Caco-2 (cell line): ENCODE data around the gene CD300A. TPM values are rescaled to one million over a fixed set of nuclear protein-coding genes. Genes with fewer than 3 reads are reported as not detected.

Experiments used
- BruUV-seq: library from RNA; stranded (reverse); fragments of 400-500 nt; replicated peaks from 2 replicates; lab custom pipeline; 2021; lab: Mats Ljungman, UMichigan
- CTCF ChIA-PET: fragments of 300-600 bp; sonication (Branson Sonifier 250); formaldehyde crosslinking; loops from one replicate; lab custom pipeline; 2022; ENCODE audit warnings: antibody characterized with exemption; lab: Charles Lee
- POLR2A ChIA-PET: fragments of 300-600 bp; sonication (Branson Sonifier 250); formaldehyde crosslinking; loops from one replicate; lab custom pipeline; 2022; ENCODE audit warnings: antibody characterized with exemption; lab: Charles Lee
- DNase-seq, 2 experiments: peaks; one replicate each; pipeline versions ENCODE4 v3.0.0 to v3.0.0-alpha.2; 2020 to 2022
- H3K27me3 ChIP-seq: replicated peaks from 2 replicates; pipeline ENCODE4 v1.6.0; 2011; ENCODE audit warnings: low read length; ENCODE audit not compliant: control insufficient read depth, insufficient read depth
- H3K36me3 ChIP-seq: 2 replicates; pipeline ENCODE4 v1.5.1; 2011; ENCODE audit warnings: low read length; ENCODE audit not compliant: control insufficient read depth, insufficient read depth
- H3K4me1 ChIP-seq: fragments of 250-450 bp; sonication (Bioruptor Pico); 2 replicates; pipeline ENCODE4 v1.5.1; 2020; ENCODE audit warnings: mild to moderate bottlenecking
- H3K4me3 ChIP-seq: 2 replicates; pipeline ENCODE4 v1.5.1; 2011; ENCODE audit warnings: low read depth, mild to moderate bottlenecking, control low read depth, low read length
- H3K9me3 ChIP-seq: fragments of 250-450 bp; sonication (Bioruptor Pico); 2 replicates; pipeline ENCODE4 v1.5.1; 2020; ENCODE audit warnings: mild to moderate bottlenecking, moderate library complexity
- H3K27ac Mint-ChIP-seq: one replicate; pipeline ENCODE4 v1.8.0; 2022; ENCODE audit warnings: mixed read lengths; ENCODE audit not compliant: unreplicated experiment
- H3K27me3 Mint-ChIP-seq: one replicate; pipeline ENCODE4 v1.8.0; 2022; ENCODE audit warnings: mixed read lengths; ENCODE audit not compliant: insufficient read depth, unreplicated experiment
- H3K36me3 Mint-ChIP-seq: one replicate; pipeline ENCODE4 v1.8.0; 2022; ENCODE audit warnings: mild to moderate bottlenecking, mixed read lengths; ENCODE audit not compliant: insufficient read depth, unreplicated experiment
- H3K4me1 Mint-ChIP-seq: one replicate; pipeline ENCODE4 v1.8.0; 2022; ENCODE audit warnings: low read depth, mixed read lengths; ENCODE audit not compliant: unreplicated experiment
- H3K4me3 Mint-ChIP-seq: one replicate; pipeline ENCODE4 v1.8.0; 2022; ENCODE audit warnings: mild to moderate bottlenecking, moderate library complexity, mixed read lengths; ENCODE audit not compliant: unreplicated experiment
- H3K9me3 Mint-ChIP-seq: one replicate; pipeline ENCODE4 v1.8.0; 2022; ENCODE audit warnings: mixed read lengths; ENCODE audit not compliant: unreplicated experiment
- intact Hi-C: fragments of 100-400 bp; cut with micrococcal nuclease; formaldehyde crosslinking; loops from one replicate; pipeline ENCODE4 v1.10.0; 2022; ENCODE audit not compliant: unreplicated experiment
- total RNA-seq: library from RNA; stranded (reverse); gene quantifications from 2 replicates; pipeline ENCODE4 v1.2.3, GENCODE V29; 2022
- TF ChIP-seq, protein P1 (sequence below), 2 experiments: fragments of 200-600 bp in 1 of 2; IDR thresholded peaks; 1 replicate in 1 of 2; 2 replicates in 1 of 2; pipeline versions ENCODE4 v1.5.1 to v1.8.0; 2011 to 2022; ENCODE audit warnings: antibody characterized with exemption in 1 of 2, control low read depth in 1 of 2, inconsistent platforms in 1 of 2, low read depth in 1 of 2, low read length in 1 of 2, mild to moderate bottlenecking in 1 of 2, moderate library complexity in 1 of 2; ENCODE audit not compliant: insufficient read depth in 1 of 2, severe bottlenecking in 1 of 2, unreplicated experiment in 1 of 2

CD300A gene
- total RNA-seq, 1 experiment from 2014 or later = not detected

- Histone ChIP-seq H3K4me3 (peak overlapping the region; percentile 50), H3K36me3 (no peaks in the 10 kb centered on the region), H3K9me3 (peaks cover 9% of the 10 kb centered on the region), H3K27me3 (no peaks in the 10 kb centered on the region), H3K4me1 (peaks cover 37% of the 10 kb centered on the region)
- Mint-ChIP-seq H3K4me3 (peak overlapping the region; percentile 99), H3K36me3 (peaks cover 28% of the 10 kb centered on the region), H3K4me1 (peaks cover 20% of the 10 kb centered on the region), H3K27me3 (no peaks in the 10 kb centered on the region), H3K9me3 (no peaks in the 10 kb centered on the region), H3K27ac (peak overlapping the region; percentile 34)
- TF ChIP-seq, protein P1, sequence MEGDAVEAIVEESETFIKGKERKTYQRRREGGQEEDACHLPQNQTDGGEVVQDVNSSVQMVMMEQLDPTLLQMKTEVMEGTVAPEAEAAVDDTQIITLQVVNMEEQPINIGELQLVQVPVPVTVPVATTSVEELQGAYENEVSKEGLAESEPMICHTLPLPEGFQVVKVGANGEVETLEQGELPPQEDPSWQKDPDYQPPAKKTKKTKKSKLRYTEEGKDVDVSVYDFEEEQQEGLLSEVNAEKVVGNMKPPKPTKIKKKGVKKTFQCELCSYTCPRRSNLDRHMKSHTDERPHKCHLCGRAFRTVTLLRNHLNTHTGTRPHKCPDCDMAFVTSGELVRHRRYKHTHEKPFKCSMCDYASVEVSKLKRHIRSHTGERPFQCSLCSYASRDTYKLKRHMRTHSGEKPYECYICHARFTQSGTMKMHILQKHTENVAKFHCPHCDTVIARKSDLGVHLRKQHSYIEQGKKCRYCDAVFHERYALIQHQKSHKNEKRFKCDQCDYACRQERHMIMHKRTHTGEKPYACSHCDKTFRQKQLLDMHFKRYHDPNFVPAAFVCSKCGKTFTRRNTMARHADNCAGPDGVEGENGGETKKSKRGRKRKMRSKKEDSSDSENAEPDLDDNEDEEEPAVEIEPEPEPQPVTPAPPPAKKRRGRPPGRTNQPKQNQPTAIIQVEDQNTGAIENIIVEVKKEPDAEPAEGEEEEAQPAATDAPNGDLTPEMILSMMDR (IDR thresholded peaks at IDR 0.05; ENCODE audit: insufficient read depth in 1 of 2, low read depth in 1 of 2, low read length in 1 of 2, severe bottlenecking in 1 of 2, unreplicated experiment in 1 of 2) = no peak
- no peak for DNase-seq
- no TSS peak for BruUV-seq
- CTCF ChIA-PET = no interaction called here
- intact Hi-C loops = loop anchor here (2.0 kb wide), 1 partner anchor 22 kb away; no protein-coding TSS in a partner anchor
- POLR2A ChIA-PET = interaction anchor here (0.7 kb wide), 1 partner anchor 21 kb away, joined by 3 read pairs; no protein-coding TSS in a partner anchor
Observed at GRCh38 chr17:74432766-74433391, 33.6 kb upstream of the CD300A start.

DNA sequence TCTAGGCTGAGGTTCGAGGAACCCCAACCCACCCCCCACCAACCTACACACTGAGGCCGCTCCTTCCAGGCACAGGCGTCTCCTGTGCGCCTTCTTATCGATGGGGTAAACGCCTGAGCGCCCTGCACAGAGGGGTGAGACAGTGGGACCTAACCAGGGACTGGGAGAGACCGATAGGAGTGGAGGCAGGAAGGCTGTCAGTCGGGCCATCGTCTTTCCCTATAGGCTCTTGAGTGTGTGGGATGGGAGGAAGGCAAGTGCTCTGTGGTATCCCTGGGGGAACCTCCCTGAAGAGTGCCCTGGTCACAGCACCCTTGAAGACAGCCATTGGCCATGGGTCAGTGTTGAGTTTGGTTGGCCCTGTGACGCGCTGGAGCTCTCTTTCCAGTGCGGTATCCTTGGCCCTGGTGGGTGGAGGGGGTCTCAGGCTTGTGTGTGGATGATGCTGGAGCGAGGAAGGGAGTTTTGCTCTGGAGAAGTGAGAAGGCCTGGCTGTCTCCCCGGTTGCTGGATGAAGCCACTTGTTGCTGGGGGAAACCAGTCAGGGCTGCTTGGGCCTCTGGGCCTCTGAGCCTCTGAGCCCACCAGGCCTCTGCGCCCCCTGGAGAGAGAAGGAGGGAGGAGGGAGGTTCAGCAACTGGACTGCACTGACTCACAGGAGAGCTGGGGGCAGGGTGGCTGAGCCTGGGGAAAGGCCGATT lies 32.9 kb upstream of the CD300A start:
- no peak for DNase-seq
- H3K4me1 Mint-ChIP-seq = peaks cover 16% of the 10 kb centered on the region
- Histone ChIP-seq H3K27me3 (no peaks in the 10 kb centered on the region), H3K9me3 (peaks cover 9% of the 10 kb centered on the region), H3K4me1 (peaks cover 34% of the 10 kb centered on the region), H3K36me3 (no peaks in the 10 kb centered on the region), H3K4me3 (peak overlapping the region; percentile 50)
- no peaks in the 10 kb centered on the region for H3K9me3 Mint-ChIP-seq
- intact Hi-C loops = loop anchor here (2.0 kb wide), 1 partner anchor 21 kb away; no protein-coding TSS in a partner anchor
- peak overlapping the region; percentile 99 for H3K4me3 Mint-ChIP-seq
- BruUV-seq = TSS peak; percentile 11
- H3K27ac Mint-ChIP-seq = peak overlapping the region; percentile 34
- no peaks in the 10 kb centered on the region for H3K27me3 Mint-ChIP-seq
- peaks cover 32% of the 10 kb centered on the region for H3K36me3 Mint-ChIP-seq
- TF ChIP-seq, protein P1 (IDR thresholded peaks at IDR 0.05; ENCODE audit: insufficient read depth in 1 of 2, low read depth in 1 of 2, low read length in 1 of 2, severe bottlenecking in 1 of 2, unreplicated experiment in 1 of 2) = peak in 1 of 2 experiments; percentile 6
- CTCF ChIA-PET = interaction anchor here (0.5 to 0.6 kb wide), 2 partner anchors 15 to 1514 kb away, joined by 3 read pairs; no protein-coding TSS in a partner anchor
- POLR2A ChIA-PET = interaction anchor here (0.6 to 0.7 kb wide), 2 partner anchors 20 to 440 kb away, joined by 3 to 4 read pairs; no protein-coding TSS in a partner anchor

DNA sequence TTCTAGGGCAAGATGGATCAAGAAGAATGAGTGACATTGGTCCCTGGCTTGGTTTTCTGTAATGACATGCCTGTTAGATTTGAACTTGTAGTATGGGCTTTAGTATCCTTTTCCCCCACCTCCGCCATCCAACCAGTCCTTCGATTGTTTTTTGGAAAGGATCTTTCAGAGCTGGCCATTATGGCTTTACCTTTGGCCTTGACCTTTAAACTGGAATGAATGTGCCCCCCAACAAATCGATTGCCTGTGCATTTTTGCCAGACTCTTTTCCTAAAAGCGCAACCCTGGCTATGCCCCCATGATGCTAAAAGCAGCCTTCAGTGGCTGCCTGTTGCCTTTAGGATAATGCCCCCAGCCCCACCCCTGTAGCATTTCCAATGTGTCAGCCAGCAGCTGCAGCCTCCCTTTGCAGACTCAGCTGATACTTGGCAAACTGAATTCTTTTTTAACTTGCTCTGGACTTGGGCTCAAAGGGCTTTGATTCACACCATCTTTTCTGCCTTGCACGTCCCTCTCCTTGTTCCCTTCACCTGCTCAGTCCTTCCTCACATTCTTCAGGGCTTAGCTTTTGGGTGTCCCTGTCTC lies 30.6 kb upstream of the CD300A start:
- intact Hi-C loops = no loop called here
- ChIA-PET POLR2A (no interaction called here), CTCF (interaction anchor here (3.3 kb wide), 1 partner anchor 18 kb away, joined by 20 read pairs; no protein-coding TSS in a partner anchor)
- H3K27me3 ChIP-seq = no peaks in the 10 kb centered on the region
- TF ChIP-seq, protein P1 (IDR thresholded peaks at IDR 0.05; ENCODE audit: insufficient read depth in 1 of 2, low read depth in 1 of 2, low read length in 1 of 2, severe bottlenecking in 1 of 2, unreplicated experiment in 1 of 2) = no peak
- Mint-ChIP-seq H3K4me3 (peak overlapping the region; percentile 8), H3K36me3 (peaks cover 45% of the 10 kb centered on the region), H3K27me3 (no peaks in the 10 kb centered on the region), H3K9me3 (no peaks in the 10 kb centered on the region), H3K27ac (peak overlapping the region; percentile 22), H3K4me1 (peaks cover 16% of the 10 kb centered on the region)
- H3K4me1 ChIP-seq = peaks cover 22% of the 10 kb centered on the region
- no peak for DNase-seq
- H3K4me3 ChIP-seq = no peak overlapping the region
- no peaks in the 10 kb centered on the region for H3K36me3 ChIP-seq
- BruUV-seq = no TSS peak
- H3K9me3 ChIP-seq = peaks cover 9% of the 10 kb centered on the region
